H1 (cell line): Measurements from ENCODE around the gene COL9A2. TPM values are rescaled to one million over a fixed set of nuclear protein-coding genes. Genes with fewer than 3 reads are reported as not detected.

ENCODE experiments used
- CTBP2 ChIP-seq: IDR thresholded peaks from 2 replicates; pipeline ENCODE4 v1.7.0; 2011; ENCODE audit warnings: borderline replicate concordance, mild to moderate bottlenecking, moderate library complexity, mixed read lengths, low read length; ENCODE audit not compliant: insufficient read depth, insufficient read length
- KDM5A ChIP-seq: fragments of 200-600 bp; IDR thresholded peaks from 2 replicates; pipeline ENCODE4 v1.7.1; 2012; ENCODE audit warnings: mild to moderate bottlenecking, low read length, inconsistent platforms, mixed read lengths
- RNF2 ChIP-seq: fragments of 200-900, 300-1000 bp; sonication (generic); IDR thresholded peaks from 2 replicates; pipeline ENCODE4 v1.7.1; 2016; ENCODE audit warnings: borderline replicate concordance, low read depth, mild to moderate bottlenecking, antibody characterized with exemption, low read length; ENCODE audit not compliant: poor library complexity, severe bottlenecking; ENCODE audit errors: missing control alignments
- polyA plus RNA-seq, 7 experiments: library from polyadenylated mRNA; depleted of rRNA in 3 of 7; stranded (reverse) in 5 of 7; unstranded in 2 of 7; fragments of >200 nt in 5 of 7; fragments of 200-250 nt in 2 of 7; gene quantifications; 1 replicate in 5 of 7; 2 replicates in 1 of 7; 4 replicates in 1 of 7; pipeline versions ENCODE4 v1.2.1 to v1.2.3, GENCODE V29; 2011 to 2013; ENCODE audit warnings: missing spikeins in 2 of 7, mixed read lengths in 2 of 7
- total RNA-seq: library from RNA; stranded (reverse); fragmentation: NEBNext Ultra II Directional; extraction: Animal tissue kit (Norgen Biotek cat#: 25700); gene quantifications from 2 replicates; pipeline ENCODE4 v1.2.1, GENCODE V29; 2021

COL9A2 gene
- total and polyA plus RNA-seq, 2 of the 8 experiments (the other 6 are each of a cell fraction or from before 2014, with no cell fraction given): 3.2 to 3.3 TPM

- TF ChIP-seq CTBP2 (no peak), KDM5A (no peak), RNF2 (no peak)
Measured at GRCh38 chr1:40291293-40291692, 25.8 kb downstream of the COL9A2 start (continued).
